ENCODE data around the gene DIS3L.

DNA sequence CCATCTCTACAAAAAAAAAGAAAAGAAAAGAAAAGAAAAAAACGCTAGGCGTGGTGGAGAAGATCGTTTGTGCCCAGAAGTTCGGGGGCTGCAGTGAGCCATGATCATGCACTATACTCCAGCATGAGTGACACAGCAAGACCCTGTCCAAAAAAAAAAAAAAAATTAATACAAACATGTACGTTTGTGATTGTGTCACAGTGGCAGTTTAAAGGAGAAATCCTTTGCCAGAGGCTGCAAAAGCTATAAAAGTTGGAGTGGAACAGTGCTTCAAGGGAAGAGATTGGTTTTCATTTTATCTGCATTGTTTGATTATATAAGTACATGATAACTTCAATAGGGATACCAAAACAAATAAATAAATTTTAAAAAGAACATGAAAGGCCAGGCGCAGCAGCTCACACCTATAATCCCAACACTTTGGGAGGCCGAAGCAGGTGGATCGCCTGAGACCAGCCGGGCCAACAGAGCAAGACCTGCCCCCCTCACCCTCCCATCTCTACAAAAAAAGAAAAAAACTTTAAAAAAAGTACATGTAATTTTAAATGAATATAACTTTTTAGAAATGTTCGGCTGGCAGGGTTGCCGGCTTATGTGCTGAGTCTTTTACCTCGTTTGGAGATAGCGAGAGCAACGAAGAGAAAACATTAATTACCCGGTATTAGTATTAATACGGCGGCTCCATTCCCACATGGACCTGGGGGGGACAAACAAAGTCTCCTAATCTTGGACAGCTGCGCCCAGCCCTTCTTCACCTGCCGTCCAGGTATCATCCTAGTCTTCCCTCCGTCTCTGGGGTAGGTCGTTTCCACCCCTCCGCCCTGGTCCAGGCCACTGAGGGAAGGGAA is 573 bp upstream of the DIS3L start:
- TF ChIP-seq L3MBTL2 (conservative IDR thresholded peaks at IDR 0.05): no peak
- TF ChIP-seq HDGF (IDR thresholded peaks at IDR 0.05; ENCODE audit: borderline replicate concordance): no peak
- TF ChIP-seq, protein P1, sequence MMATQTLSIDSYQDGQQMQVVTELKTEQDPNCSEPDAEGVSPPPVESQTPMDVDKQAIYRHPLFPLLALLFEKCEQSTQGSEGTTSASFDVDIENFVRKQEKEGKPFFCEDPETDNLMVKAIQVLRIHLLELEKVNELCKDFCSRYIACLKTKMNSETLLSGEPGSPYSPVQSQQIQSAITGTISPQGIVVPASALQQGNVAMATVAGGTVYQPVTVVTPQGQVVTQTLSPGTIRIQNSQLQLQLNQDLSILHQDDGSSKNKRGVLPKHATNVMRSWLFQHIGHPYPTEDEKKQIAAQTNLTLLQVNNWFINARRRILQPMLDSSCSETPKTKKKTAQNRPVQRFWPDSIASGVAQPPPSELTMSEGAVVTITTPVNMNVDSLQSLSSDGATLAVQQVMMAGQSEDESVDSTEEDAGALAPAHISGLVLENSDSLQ (IDR thresholded peaks at IDR 0.05): peak; percentile 64
- TF ChIP-seq FOXM1 (IDR thresholded peaks at IDR 0.05; ENCODE audit: borderline replicate concordance): no peak
- TF ChIP-seq SP1 (IDR thresholded peaks at IDR 0.05): no peak
- no peak for TF ChIP-seq BHLHE40 (IDR thresholded peaks at IDR 0.05; ENCODE audit: borderline replicate concordance)
- no peak for TF ChIP-seq FOXA1 (IDR thresholded peaks at IDR 0.05)

Data from HEK293T (cell line).